ENCODE data around the gene MCC. TPM values are rescaled to one million over a fixed set of nuclear protein-coding genes. Genes with fewer than 3 reads are reported as not detected.

MCC gene
- total and polyA plus RNA-seq, 12 donors = 4.2 to 34.1 (median 25.2) TPM

- intact Hi-C loops (cut with DNase I) = no loop called here
- H3K9me3 ChIP-seq = no peaks in the 10 kb centered on the region
- no peak overlapping the region for H3K27ac ChIP-seq
- no peak for TF ChIP-seq CTCF (IDR thresholded peaks at IDR 0.05)
- peaks cover 0 to 10% (median 0%) of the 10 kb centered on the region in 9 donors for H3K36me3 ChIP-seq
- 47 to 58% methylated on average over 4 of the region's 4 CpGs for WGBS, 2 donors
- H3K4me3 ChIP-seq = no peak overlapping the region
- no peak for DNase-seq
- H3K4me1 ChIP-seq = peaks cover 0 to 41% (median 26%) of the 10 kb centered on the region in 9 donors
- no peaks in the 10 kb centered on the region for H3K27me3 ChIP-seq
- peak in 1 of 8 donors; percentile 61 for ATAC-seq
Observed at GRCh38 chr5:113147101-113147508, 341.1 kb downstream of the MCC start.

- Histone ChIP-seq H3K4me3 (no peak overlapping the region), H3K36me3 (peaks cover 0 to 12% (median 0%) of the 10 kb centered on the region in 9 donors), H3K27ac (no peak overlapping the region), H3K4me1 (peaks cover 0 to 39% (median 18%) of the 10 kb centered on the region in 9 donors), H3K27me3 (no peaks in the 10 kb centered on the region), H3K9me3 (no peaks in the 10 kb centered on the region)
- ATAC-seq (no peak), DNase-seq (no peak)
- intact Hi-C loops (cut with DNase I) = no loop called here
- WGBS, 2 donors = 0 to 49% methylated on average over 1 of the region's 1 CpG
- no peak for TF ChIP-seq CTCF (IDR thresholded peaks at IDR 0.05)
Observed at GRCh38 chr5:113145757-113146387, 342.4 kb downstream of the MCC start.

- ATAC-seq (no peak), DNase-seq (no peak)
- TF ChIP-seq CTCF (IDR thresholded peaks at IDR 0.05) = no peak
- intact Hi-C loops (cut with DNase I) = no loop called here
- H3K4me1 ChIP-seq = peaks cover 0 to 20% (median 8%) of the 10 kb centered on the region in 9 donors
- 90 to 91% methylated on average over 4 of the region's 4 CpGs for WGBS, 2 donors
- H3K36me3 ChIP-seq = peaks cover 0 to 19% (median 0%) of the 10 kb centered on the region in 9 donors
- H3K27me3 ChIP-seq = no peaks in the 10 kb centered on the region
- no peaks in the 10 kb centered on the region for H3K9me3 ChIP-seq
- H3K27ac ChIP-seq = no peak overlapping the region
- no peak overlapping the region for H3K4me3 ChIP-seq
Observed at GRCh38 chr5:113142186-113142585, 346.1 kb downstream of the MCC start.

GRCh38 chr5:113140837-113141671, 347.2 kb downstream of the MCC start:
- H3K36me3 ChIP-seq = peaks cover 0 to 19% (median 0%) of the 10 kb centered on the region in 9 donors
- H3K4me3 ChIP-seq = no peak overlapping the region
- no peak for TF ChIP-seq CTCF (IDR thresholded peaks at IDR 0.05)
- intact Hi-C loops (cut with DNase I) = no loop called here
- no peaks in the 10 kb centered on the region for H3K9me3 ChIP-seq
- peak overlapping the region in 1 of 10 donors; percentile 53 for H3K27ac ChIP-seq
- WGBS, 2 donors = 70 to 71% methylated on average over 9 of the region's 9 CpGs
- H3K4me1 ChIP-seq = peaks cover 0 to 17% (median 0%) of the 10 kb centered on the region in 9 donors
- DNase-seq = no peak
- ATAC-seq = peak in 4 of 8 donors; percentile 34 to 89 (median 50)
- H3K27me3 ChIP-seq = no peaks in the 10 kb centered on the region

All from heart right ventricle (tissue), 16 donors.